Motor neuron (in vitro differentiated cells): ENCODE measurements around the gene UNC5CL. TPM values are rescaled to one million over a fixed set of nuclear protein-coding genes. Genes with fewer than 3 reads are reported as not detected.

Experiments used
- ATAC-seq, 8 experiments: fragments of 200-7000 bp; cut with Tn5 transposase; replicated peaks in 6 of 8; 2 replicates each; pipeline ENCODE4 v1.8.0; 2021; ENCODE audit warnings: mild to moderate bottlenecking in 8 of 8, moderate library complexity in 8 of 8
- H3K27ac ChIP-seq, 2 donors: fragments of 250-450 bp; sonication (Bioruptor Pico); 2 replicates each; pipeline ENCODE4 v1.9.0; 2021; ENCODE audit warnings: antibody characterized with exemption in 2 of 2, mild to moderate bottlenecking in 2 of 2, moderate library complexity in 1 of 2
- H3K4me1 ChIP-seq, 2 donors: fragments of 250-450 bp; sonication (Bioruptor Pico); replicated peaks in 1 of 2; 2 replicates each; pipeline ENCODE4 v1.6.1; 2021; ENCODE audit warnings: antibody characterized with exemption in 2 of 2, mild to moderate bottlenecking in 2 of 2, moderate library complexity in 1 of 2
- H3K4me3 ChIP-seq, 5 donors: fragments of 250-450 bp; sonication (Bioruptor Pico); 2 replicates each; pipeline ENCODE4 v1.9.0; 2021; ENCODE audit warnings: antibody characterized with exemption in 5 of 5, mild to moderate bottlenecking in 5 of 5, moderate library complexity in 4 of 5
- WGBS, 10 experiments: fragments of 450-650 bp; shearing (Covaris generic); methylation state at CpG; one replicate each; pipeline ENCODE4 v1.0.0; 2022; 5-methylcytosine and 5-hydroxymethylcytosine counted together
- in situ Hi-C, 9 experiments: fragments of 400-800 bp; cut with MboI; loops; one replicate each; pipeline ENCODE4 v1.15.0; 2021; ENCODE audit warnings: low sequenced_read_pairs in 9 of 9, low pct_unique_long_range_greater_than_20kb in 2 of 9; ENCODE audit not compliant: unreplicated experiment in 9 of 9
- total RNA-seq, 8 experiments: library from RNA; unstranded; fragments of 300-600 nt; gene quantifications; 2 replicates each; pipeline versions ENCODE4 v1.2.3 to v1.2.4, GENCODE V29; 2022

Gene UNC5CL, protein sequence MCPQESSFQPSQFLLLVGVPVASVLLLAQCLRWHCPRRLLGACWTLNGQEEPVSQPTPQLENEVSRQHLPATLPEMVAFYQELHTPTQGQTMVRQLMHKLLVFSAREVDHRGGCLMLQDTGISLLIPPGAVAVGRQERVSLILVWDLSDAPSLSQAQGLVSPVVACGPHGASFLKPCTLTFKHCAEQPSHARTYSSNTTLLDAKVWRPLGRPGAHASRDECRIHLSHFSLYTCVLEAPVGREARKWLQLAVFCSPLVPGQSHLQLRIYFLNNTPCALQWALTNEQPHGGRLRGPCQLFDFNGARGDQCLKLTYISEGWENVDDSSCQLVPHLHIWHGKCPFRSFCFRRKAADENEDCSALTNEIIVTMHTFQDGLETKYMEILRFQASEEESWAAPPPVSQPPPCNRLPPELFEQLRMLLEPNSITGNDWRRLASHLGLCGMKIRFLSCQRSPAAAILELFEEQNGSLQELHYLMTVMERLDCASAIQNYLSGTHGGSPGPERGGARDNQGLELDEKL
- total RNA-seq: 1 to 10 TPM in 2 of 8 experiments, under 1 TPM in 6; 0.25 to 1.2 (median 0.57) TPM

DNA sequence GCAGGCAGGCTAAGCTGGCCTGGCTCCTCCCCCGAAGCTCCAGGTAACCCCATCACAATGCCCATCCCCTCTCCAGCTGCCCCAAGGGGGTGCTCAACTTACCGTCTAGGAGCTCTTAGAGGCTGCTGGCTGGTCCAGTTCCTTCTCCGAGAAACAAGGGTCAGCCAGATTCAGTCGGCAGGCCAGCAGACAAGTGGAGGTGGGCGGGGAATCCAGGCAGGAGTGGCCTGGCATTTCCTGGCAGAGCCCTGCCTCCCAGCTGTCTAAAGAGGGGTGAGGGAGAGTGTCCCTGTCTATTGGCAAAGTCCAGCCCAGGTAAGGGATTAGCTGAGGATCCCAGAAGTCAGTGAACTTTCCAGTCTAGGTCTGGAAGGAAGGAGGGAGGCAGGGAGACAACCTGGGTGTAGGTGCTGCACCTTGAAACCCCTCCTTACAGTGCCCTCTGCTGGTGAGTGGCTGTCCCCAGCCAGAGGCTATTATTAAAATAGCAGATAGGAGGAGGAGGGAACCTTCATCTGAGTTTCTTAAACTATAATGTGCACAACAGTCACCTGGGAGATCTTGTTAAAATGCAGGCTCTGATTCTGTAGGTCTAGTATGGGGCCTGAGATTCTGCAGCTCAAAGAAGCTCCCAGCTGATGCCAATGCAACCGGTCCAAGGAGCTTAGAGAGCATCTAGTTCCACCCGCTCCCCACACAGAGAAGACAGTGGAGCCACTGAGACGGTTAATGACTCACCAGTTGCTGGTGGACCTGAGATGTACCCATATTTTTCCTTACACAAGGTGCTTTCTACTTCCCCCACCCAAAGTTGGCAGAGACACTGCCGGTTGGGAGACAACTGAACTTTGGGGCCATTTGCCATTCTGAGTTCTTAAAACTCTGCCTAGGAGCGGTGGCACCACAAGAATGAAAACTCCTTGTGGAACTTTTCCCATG is at the start of gene UNC5CL:
TSS of gene UNC5CL (minus strand) at position 162 of the 939 bp plus-strand sequence. CDS start 4,147 bp downstream, outside the sequence.
- peak in 3 of 8 experiments; percentile 16 to 80 (median 41) for ATAC-seq
- H3K27ac ChIP-seq: no peak within 1 kb of the TSS
- WGBS, 10 experiments: 50 to 100% (median 85%) methylated on average over 1 to 6 of the region's 10 CpGs; no CpG with 5 or more reads in 2 of the 10 experiments
- no peak within 1 kb of the TSS for H3K4me3 ChIP-seq
- no peaks in the 10 kb centered on the region for H3K4me1 ChIP-seq
- in situ Hi-C loops: loop anchor here in 2 of 9 experiments (25.0 kb wide), 2 partner anchors 1052 to 1677 kb away; no protein-coding TSS in a partner anchor

DNA sequence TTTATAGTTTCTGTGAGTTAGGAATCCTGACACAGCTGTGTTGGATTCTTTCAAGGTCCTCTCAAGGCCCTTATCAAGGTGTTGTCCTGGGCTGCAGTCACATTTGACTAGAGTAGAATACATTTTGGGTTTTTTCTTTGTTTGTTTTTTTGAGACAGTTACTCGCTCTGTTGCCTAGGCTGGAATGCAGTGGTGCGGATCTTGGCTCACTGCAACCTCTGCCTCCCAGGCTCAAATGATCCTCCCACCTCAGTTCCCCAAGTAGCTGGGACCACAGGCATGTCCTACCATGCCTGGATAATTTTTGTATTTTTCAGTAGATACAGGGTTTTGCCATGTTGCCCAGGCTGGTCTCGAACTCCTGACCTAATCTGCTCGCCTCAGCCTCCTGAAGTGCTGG is 49.4 kb upstream of the UNC5CL start:
- ATAC-seq: no peak
- in situ Hi-C loops: loop anchor here in 2 of 9 experiments (10.0 to 25.0 kb wide), 2 partner anchors 224 to 226 kb away; no protein-coding TSS in a partner anchor
- no peak overlapping the region for H3K4me3 ChIP-seq
- no peak overlapping the region for H3K27ac ChIP-seq
- no peaks in the 10 kb centered on the region for H3K4me1 ChIP-seq
- 80 to 100% (median 94%) methylated on average over 1 to 4 of the region's 4 CpGs; no CpG with 5 or more reads in 3 of the 10 experiments for WGBS, 10 experiments

DNA sequence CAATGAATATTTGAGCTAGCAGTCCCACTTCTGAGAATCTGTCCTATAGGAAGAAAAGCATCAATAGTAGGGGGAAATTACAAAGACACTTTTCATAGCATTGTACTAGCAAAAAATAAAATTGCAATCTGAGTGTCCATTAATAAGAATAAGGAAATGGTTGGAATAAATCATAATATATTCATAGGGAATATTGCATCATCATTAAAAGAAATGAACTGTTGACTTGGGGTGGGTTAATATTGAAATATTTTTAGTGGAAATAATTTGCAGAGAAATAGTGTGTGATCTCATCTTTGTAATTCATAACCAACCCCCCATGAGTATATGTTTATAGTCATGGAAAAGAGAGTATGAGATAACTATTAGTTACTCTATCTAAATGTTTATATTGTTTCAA is 46.2 kb upstream of the UNC5CL start:
- no peak for ATAC-seq
- no peak overlapping the region for H3K4me3 ChIP-seq
- in situ Hi-C loops: loop anchor here in 2 of 9 experiments (10.0 to 25.0 kb wide), 2 partner anchors 227 to 230 kb away; no protein-coding TSS in a partner anchor
- H3K27ac ChIP-seq: no peak overlapping the region
- no peaks in the 10 kb centered on the region for H3K4me1 ChIP-seq

DNA sequence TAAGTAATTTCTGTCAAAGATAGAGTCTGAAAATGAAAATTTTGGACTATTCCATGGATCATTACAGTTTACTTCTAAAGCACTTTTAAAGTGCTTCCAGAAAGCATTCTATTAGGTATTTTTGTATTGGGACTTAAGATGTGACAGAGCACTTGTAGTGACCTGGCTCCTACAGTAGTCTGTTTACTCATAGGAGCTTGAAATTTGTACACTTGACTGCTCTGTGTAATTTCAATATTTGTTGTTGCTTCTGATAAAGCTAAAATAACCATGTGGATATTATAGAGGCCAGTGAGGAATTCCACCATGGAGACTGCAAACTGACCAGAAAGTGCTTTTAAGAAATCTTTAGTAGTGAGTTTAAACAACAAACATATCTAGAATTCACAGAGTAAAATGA is 44.1 kb upstream of the UNC5CL start:
- H3K27ac ChIP-seq: no peak overlapping the region
- in situ Hi-C loops: loop anchor here in 2 of 9 experiments (10.0 to 25.0 kb wide), 2 partner anchors 229 to 232 kb away; no protein-coding TSS in a partner anchor
- H3K4me3 ChIP-seq: no peak overlapping the region
- H3K4me1 ChIP-seq: no peaks in the 10 kb centered on the region
- ATAC-seq: no peak

DNA sequence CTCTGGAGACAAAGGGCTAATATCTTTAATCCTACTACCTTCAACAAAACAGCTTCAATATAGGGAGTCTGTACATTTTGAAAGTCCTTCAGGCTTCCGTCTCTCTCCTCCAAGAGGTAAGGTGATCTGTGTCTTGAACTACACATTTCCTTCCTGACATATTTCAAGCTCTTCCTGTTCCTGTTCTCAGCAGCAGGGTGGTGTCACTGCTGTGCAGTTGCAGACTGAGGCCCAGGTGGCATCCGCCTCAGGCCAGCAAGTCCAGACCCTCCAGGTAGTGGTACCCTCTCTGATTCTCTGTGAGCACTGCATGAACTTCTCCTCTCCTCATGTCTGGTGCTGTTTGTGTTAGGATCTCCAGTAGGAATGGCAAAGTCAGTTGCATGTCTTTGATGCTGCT is 41.6 kb upstream of the UNC5CL start:
- ATAC-seq: no peak

DNA sequence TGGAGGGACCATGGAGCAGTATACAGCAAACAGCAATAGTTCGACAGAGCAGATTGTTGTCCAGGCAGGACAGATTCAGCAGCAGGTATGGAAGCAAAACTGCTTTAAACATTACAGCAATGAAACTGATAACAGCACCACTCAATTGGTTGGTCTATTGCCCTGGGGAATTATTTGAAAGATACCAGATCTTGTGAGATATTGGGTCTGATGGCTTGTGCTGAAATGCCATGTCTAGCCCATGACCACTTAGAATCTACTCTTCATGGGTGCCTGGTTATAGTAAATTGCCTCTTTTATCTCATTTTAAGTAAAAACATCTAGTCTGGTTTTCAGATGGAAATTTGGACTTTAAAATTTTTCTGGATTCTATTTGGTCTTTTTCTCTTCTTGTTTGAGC is 40.1 kb upstream of the UNC5CL start:
- ATAC-seq: no peak
- 83 to 100% (median 100%) methylated on average over 1 of the region's 1 CpG; no CpG with 5 or more reads in 4 of the 10 experiments for WGBS, 10 experiments
- in situ Hi-C loops: loop anchor here in 1 of 9 experiments (25.0 kb wide), 1 partner anchor 233 kb away; no protein-coding TSS in a partner anchor
- H3K27ac ChIP-seq: no peak overlapping the region
- H3K4me3 ChIP-seq: no peak overlapping the region
- peaks cover 0 to 7% of the 10 kb centered on the region in 2 donors for H3K4me1 ChIP-seq

More for the DNA sequence above, 41.6 kb upstream of the UNC5CL start:
- WGBS, 10 experiments: 89 to 100% (median 100%) methylated on average over 1 to 2 of the region's 2 CpGs; no CpG with 5 or more reads in 3 of the 10 experiments
- Histone ChIP-seq H3K4me3 (no peak overlapping the region), H3K27ac (no peak overlapping the region), H3K4me1 (no peaks in the 10 kb centered on the region)
- in situ Hi-C loops: loop anchor here in 2 of 9 experiments (10.0 to 25.0 kb wide), 2 partner anchors 232 to 234 kb away; no protein-coding TSS in a partner anchor

DNA sequence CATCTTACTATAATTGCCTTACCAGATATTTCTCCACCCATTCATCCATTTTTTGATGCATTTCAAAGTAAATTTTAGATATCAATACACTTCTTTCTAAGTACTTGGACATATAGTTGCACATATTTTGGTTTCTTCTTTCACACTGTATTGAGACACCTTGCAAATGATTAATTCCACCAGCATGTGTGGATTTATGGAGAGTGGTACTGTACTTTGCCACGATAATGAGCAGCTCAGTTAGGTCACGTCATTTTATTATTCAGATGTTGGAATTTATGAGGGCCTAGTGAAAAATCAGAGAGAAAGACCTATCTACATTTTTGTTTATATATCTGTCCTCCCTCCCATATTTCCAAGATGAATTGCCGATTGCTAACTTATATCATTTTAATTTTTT is 39.1 kb upstream of the UNC5CL start:
- ATAC-seq: no peak
- in situ Hi-C loops: loop anchor here in 1 of 9 experiments (25.0 kb wide), 1 partner anchor 234 kb away; no protein-coding TSS in a partner anchor
- no peak overlapping the region for H3K4me3 ChIP-seq
- no peak overlapping the region for H3K27ac ChIP-seq
- 74 to 100% (median 95%) methylated on average over 1 to 3 of the region's 3 CpGs; no CpG with 5 or more reads in 1 of the 10 experiments for WGBS, 10 experiments
- H3K4me1 ChIP-seq: peaks cover 0 to 7% of the 10 kb centered on the region in 2 donors

DNA sequence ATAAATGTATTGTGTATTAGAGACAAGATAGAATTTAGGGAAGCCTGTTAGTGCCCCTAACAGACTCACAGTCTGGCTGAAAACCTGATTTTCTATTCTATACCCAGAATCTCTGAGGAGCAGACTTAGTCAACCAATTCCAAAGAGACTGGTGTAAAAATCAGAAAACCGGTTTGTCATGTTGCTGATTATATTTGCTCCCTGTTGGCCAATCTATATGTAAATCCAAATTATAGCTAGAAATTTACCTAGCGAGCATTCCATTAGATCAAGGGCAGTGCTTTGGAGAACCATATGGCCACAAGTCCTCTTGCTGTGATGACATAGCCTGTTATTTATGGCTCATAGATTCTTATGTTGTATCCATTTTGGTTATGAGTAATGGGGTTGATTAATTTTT is 38.5 kb upstream of the UNC5CL start:
- in situ Hi-C loops: loop anchor here in 1 of 9 experiments (25.0 kb wide), 1 partner anchor 235 kb away; no protein-coding TSS in a partner anchor
- ATAC-seq: no peak
- H3K4me1 ChIP-seq: peaks cover 0 to 7% of the 10 kb centered on the region in 2 donors
- WGBS, 10 experiments: 75 to 100% (median 94%) methylated on average over 1 to 2 of the region's 2 CpGs; no CpG with 5 or more reads in 2 of the 10 experiments
- no peak overlapping the region for H3K27ac ChIP-seq
- no peak overlapping the region for H3K4me3 ChIP-seq

DNA sequence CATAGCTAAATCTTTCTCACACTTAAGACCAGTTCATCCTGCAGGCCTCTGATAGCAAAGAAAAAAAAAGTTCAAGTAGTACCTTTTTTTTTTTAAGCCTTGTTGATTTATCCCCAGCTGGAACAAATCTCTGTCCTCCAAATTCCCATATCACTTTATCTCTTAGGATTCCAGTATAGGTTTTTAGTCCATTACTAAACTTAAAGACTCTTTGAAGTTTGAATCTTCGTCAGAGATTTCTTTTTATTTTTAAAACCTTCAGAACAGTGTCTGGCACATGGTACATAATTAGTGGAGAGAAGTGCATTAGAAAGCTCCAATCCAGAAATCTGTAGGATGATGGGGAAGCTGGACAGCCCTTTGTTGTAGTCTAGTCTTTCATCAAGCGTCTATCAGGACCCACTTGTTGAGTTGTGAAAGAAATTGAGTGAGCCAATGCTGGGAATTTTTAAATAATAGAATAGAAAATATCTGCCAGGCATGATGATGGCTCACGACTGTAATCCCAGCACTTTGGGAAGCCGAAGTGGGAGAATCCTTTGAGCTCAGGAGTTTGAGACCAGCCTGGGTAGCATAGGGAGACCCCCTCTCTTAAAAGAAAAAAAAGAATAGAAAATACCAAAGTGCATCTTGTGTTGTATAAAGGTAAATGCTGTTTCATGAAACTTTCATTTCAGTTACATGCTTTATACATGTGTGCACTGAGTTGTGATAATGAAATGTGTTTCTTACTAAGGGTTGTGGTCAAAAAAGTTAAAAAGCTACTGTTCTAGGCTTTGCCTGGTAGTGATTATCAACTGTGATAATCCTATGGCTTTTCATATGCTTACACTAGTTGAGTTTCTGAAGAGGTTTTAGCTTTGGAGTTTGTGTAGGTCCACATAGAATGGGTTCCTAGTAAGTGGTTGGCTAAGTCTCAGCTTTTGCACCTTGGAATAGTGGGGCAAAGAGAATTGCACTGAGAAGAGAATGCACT is 36.9 kb upstream of the UNC5CL start:
- 42 to 91% (median 79%) methylated on average over 1 to 4 of the region's 4 CpGs for WGBS, 10 experiments
- ATAC-seq: no peak
- H3K27ac ChIP-seq: no peak overlapping the region
- peaks cover 0 to 7% of the 10 kb centered on the region in 2 donors for H3K4me1 ChIP-seq
- in situ Hi-C loops: loop anchor here in 1 of 9 experiments (25.0 kb wide), 1 partner anchor 236 kb away; no protein-coding TSS in a partner anchor
- H3K4me3 ChIP-seq: no peak overlapping the region

DNA sequence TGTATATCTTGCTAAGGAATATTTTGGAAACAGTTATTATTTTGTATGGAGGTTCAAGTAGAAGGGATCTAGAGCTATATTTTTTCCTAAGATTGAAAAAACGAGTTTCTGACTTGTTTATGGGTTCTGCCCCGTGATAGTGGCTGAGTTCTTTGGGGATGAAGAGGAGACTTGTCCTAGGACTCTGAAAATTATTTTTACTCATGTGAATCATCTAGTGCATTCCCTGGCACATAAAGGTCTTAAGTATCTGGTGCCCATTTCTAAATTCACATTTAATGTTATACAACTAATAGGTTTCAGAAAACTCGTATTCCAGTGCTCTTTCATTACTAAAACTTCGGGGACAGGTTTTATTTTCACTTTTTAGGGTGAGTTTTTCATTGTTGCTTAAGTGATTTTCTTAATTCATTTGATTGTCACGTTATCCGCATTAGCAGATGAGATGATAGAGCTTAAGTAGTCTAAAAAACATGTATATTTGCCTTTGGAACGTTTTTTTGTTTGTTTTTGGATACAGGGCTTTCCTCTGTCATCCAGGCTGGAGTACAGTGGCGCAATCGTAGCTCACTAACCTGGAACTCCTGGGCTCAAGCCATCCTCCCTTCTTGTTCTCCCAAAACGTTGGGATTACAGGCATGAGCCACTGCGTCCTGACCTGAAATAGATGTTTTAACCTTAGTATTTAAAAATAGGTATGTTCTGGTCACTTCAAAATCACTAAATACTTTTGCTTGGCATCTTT is 35.8 kb upstream of the UNC5CL start:
- WGBS, 10 experiments: 3 to 62% (median 44%) methylated on average over 3 to 11 of the region's 11 CpGs
- in situ Hi-C loops: loop anchor here in 4 of 9 experiments (25.0 kb wide), 2 partner anchors 237 to 1713 kb away; no protein-coding TSS in a partner anchor
- Histone ChIP-seq H3K4me3 (peak overlapping the region; percentile 55 to 79 (median 66)), H3K27ac (no peak overlapping the region), H3K4me1 (peaks cover 0 to 7% of the 10 kb centered on the region in 2 donors)
- ATAC-seq: no peak
